Left renal cortex interstitium (tissue), 4 donors: Measurements from ENCODE around the gene CCDC160. TPM values are rescaled to one million over a fixed set of nuclear protein-coding genes. Genes with fewer than 3 reads are reported as not detected.
"Not testable (repeated sequence)": the region's sequence is repeated elsewhere in the genome, so short reads cannot be mapped to it uniquely, and the experiment has no call there.

Source experiments
- DNase-seq, 4 donors: peaks; one replicate each; pipeline ENCODE4 v3.0.0-alpha.2; 2013; ENCODE audit warnings: low read depth in 4 of 4, low spot score in 2 of 4, missing footprints in 1 of 4
- polyA plus RNA-seq, 4 donors: library from polyadenylated mRNA; unstranded; fragments of 120-200 nt; gene quantifications; one replicate each; pipeline ENCODE4 v1.2.1, GENCODE V29; 2013; ENCODE audit not compliant: insufficient read length in 4 of 4

The CCDC160 gene
- polyA plus RNA-seq: 10 to 100 TPM; 10.1 to 13.6 (median 11.8) TPM

GRCh38 chrX:134236626-134237614 is at the start of gene CCDC160:
CCDC160 (plus strand) TSS chrX:134237182; CDS start chrX:134244801, 7,619 bp downstream.
- peak in 1 of 4 donors; percentile 41 for DNase-seq

- DNase-seq: no peak
Observed at GRCh38 chrX:134191281-134191680, 45.7 kb upstream of the CCDC160 start.

GRCh38 chrX:134194915-134195314 is 42.1 kb upstream of the CCDC160 start:
- no peak for DNase-seq

- DNase-seq: no peak
Observed at GRCh38 chrX:134202561-134202960, 34.4 kb upstream of the CCDC160 start.

GRCh38 chrX:134206221-134206620 is 30.8 kb upstream of the CCDC160 start:
- DNase-seq: no peak

GRCh38 chrX:134210465-134210864 is 26.5 kb upstream of the CCDC160 start:
- DNase-seq: no peak

- no peak for DNase-seq
Observed at GRCh38 chrX:134235236-134235635, 1.7 kb upstream of the CCDC160 start.

GRCh38 chrX:134238144-134238543 is 1.2 kb downstream of the CCDC160 start:
- not testable (repeated sequence) for DNase-seq

- no peak for DNase-seq
Observed at GRCh38 chrX:134239016-134239415, 2.0 kb downstream of the CCDC160 start.

GRCh38 chrX:134240209-134240608 is 3.2 kb downstream of the CCDC160 start:
- no peak for DNase-seq

GRCh38 chrX:134241960-134242619 is 5.1 kb downstream of the CCDC160 start:
- DNase-seq: no peak

GRCh38 chrX:134244043-134244442 is 7.1 kb downstream of the CCDC160 start:
- no peak for DNase-seq

- no peak for DNase-seq
Observed at GRCh38 chrX:134246282-134246681, 9.3 kb downstream of the CCDC160 start.

- DNase-seq: no peak
Observed at GRCh38 chrX:134247492-134247891, 10.5 kb downstream of the CCDC160 start.

GRCh38 chrX:134249241-134249640 is 12.3 kb downstream of the CCDC160 start:
- no peak for DNase-seq

GRCh38 chrX:134251241-134251640 is 14.3 kb downstream of the CCDC160 start:
- no peak for DNase-seq

- no peak for DNase-seq
Observed at GRCh38 chrX:134254511-134254910, 17.5 kb downstream of the CCDC160 start.

GRCh38 chrX:134255555-134255954 is 18.6 kb downstream of the CCDC160 start:
- no peak for DNase-seq

- DNase-seq: no peak
Observed at GRCh38 chrX:134256684-134257083, 19.7 kb downstream of the CCDC160 start.

- no peak for DNase-seq
Observed at GRCh38 chrX:134258202-134258601, 21.2 kb downstream of the CCDC160 start.

- not testable (repeated sequence) for DNase-seq
Observed at GRCh38 chrX:134285934-134286333, 49.0 kb downstream of the CCDC160 start.

GRCh38 chrX:134287346-134287745 is 50.4 kb downstream of the CCDC160 start:
- no peak for DNase-seq
